ENCODE measurements around the gene CA9. TPM values are rescaled to one million over a fixed set of nuclear protein-coding genes. Genes with fewer than 3 reads are reported as not detected.

Gene CA9
- total RNA-seq, 2 experiments from 2014 or later = 1.1 to 1.2 TPM

- Mint-ChIP-seq H3K36me3 (ENCODE audit: low read depth) (peaks cover 40% of the 10 kb centered on the region), H3K9me3 (peaks cover 9% of the 10 kb centered on the region), H3K27me3 (no peaks in the 10 kb centered on the region), H3K27ac (peak within 1 kb of the TSS; percentile 86), H3K4me1 (peaks cover 67% of the 10 kb centered on the region), H3K4me3 (peak within 1 kb of the TSS; percentile 80)
- ChIA-PET POLR2A (interaction anchor here (0.8 to 11.8 kb wide), 21 partner anchors 7 to 586 kb away, joined by 3 to 257 read pairs (median 7); partner anchors contain the start of genes CA9, CCDC107, CD72 and CREB3), CTCF (interaction anchor here (0.8 to 12.1 kb wide), 16 partner anchors 9 to 548 kb away, joined by 3 to 223 read pairs (median 4); partner anchors contain the start of genes CREB3, SIT1, TLN1 and TPM2)
- DNase-seq = peak; percentile 87
These were observed 8.9 kb upstream of the CA9 start, which contains the start of gene ARHGEF39 for GRCh38 chr9:35664531-35665470. Gene ARHGEF39, minus strand, starts transcription at chr9:35665195. Its CDS starts 26 bp downstream, at chr9:35665169.

- POLR2A ChIA-PET = interaction anchor here (1.1 to 11.8 kb wide), 16 partner anchors 8 to 586 kb away, joined by 3 to 257 read pairs (median 8); partner anchors contain the start of genes CA9, CCDC107, CD72 and CREB3
- Mint-ChIP-seq H3K36me3 (ENCODE audit: low read depth) (peaks cover 33% of the 10 kb centered on the region), H3K4me3 (peak overlapping the region; percentile 80), H3K4me1 (peaks cover 61% of the 10 kb centered on the region), H3K27ac (peak overlapping the region; percentile 86), H3K9me3 (peaks cover 9% of the 10 kb centered on the region), H3K27me3 (no peaks in the 10 kb centered on the region)
- CTCF ChIA-PET = interaction anchor here (0.6 to 12.1 kb wide), 12 partner anchors 9 to 238 kb away, joined by 3 to 223 read pairs (median 6); partner anchors contain the start of genes CREB3, SIT1 and TLN1
- DNase-seq = no peak
These were observed 8.3 kb upstream of the CA9 start for GRCh38 chr9:35665471-35665818.

- CTCF ChIA-PET = interaction anchor here (0.6 to 12.1 kb wide), 9 partner anchors 9 to 237 kb away, joined by 3 to 223 read pairs (median 16); partner anchors contain the start of genes CREB3, SIT1 and TLN1
- H3K9me3 Mint-ChIP-seq = peaks cover 9% of the 10 kb centered on the region
- H3K27ac Mint-ChIP-seq = peak overlapping the region; percentile 57
- H3K4me1 Mint-ChIP-seq = peaks cover 55% of the 10 kb centered on the region
- no peaks in the 10 kb centered on the region for H3K27me3 Mint-ChIP-seq
- peaks cover 27% of the 10 kb centered on the region for H3K36me3 Mint-ChIP-seq (ENCODE audit: low read depth)
- DNase-seq = no peak
- peak overlapping the region; percentile 80 for H3K4me3 Mint-ChIP-seq
- POLR2A ChIA-PET = interaction anchor here (1.1 to 11.8 kb wide), 13 partner anchors 9 to 91 kb away, joined by 3 to 257 read pairs (median 10); partner anchors contain the start of genes CA9, CCDC107, CD72 and CREB3
These were observed 7.7 kb upstream of the CA9 start for GRCh38 chr9:35666045-35666444.

- Mint-ChIP-seq H3K4me3 (no peak overlapping the region), H3K27ac (no peak overlapping the region), H3K27me3 (no peaks in the 10 kb centered on the region), H3K9me3 (peaks cover 9% of the 10 kb centered on the region), H3K36me3 (ENCODE audit: low read depth) (peaks cover 24% of the 10 kb centered on the region), H3K4me1 (peaks cover 51% of the 10 kb centered on the region)
- no peak for DNase-seq
- ChIA-PET POLR2A (interaction anchor here (1.1 to 11.8 kb wide), 4 partner anchors 9 to 90 kb away, joined by 3 to 147 read pairs (median 45); partner anchors contain the start of genes CCDC107, CD72, CREB3 and RMRP), CTCF (interaction anchor here (0.7 to 5.2 kb wide), 4 partner anchors 29 to 557 kb away, joined by 3 to 31 read pairs (median 24); partner anchors contain the start of genes CREB3 and TLN1)
These were observed 7.2 kb upstream of the CA9 start for GRCh38 chr9:35666549-35666948.

- no peak for DNase-seq
- no peak overlapping the region for H3K27ac Mint-ChIP-seq
- POLR2A ChIA-PET = no interaction called here
These were observed 5.8 kb upstream of the CA9 start for GRCh38 chr9:35667939-35668338.

GRCh38 chr9:35669331-35670145, 4.2 kb upstream of the CA9 start:
- DNase-seq = no peak
- ChIA-PET POLR2A (interaction anchor here (0.6 to 0.9 kb wide), 2 partner anchors 12 to 23 kb away, joined by 3 read pairs; no protein-coding TSS in a partner anchor), CTCF (interaction anchor here (1.0 to 3.7 kb wide), 6 partner anchors 8 to 53 kb away, joined by 3 to 19 read pairs (median 4); partner anchors contain the start of genes CCDC107 and RMRP)
- Mint-ChIP-seq H3K9me3 (peaks cover 9% of the 10 kb centered on the region), H3K27ac (no peak overlapping the region), H3K4me3 (no peak overlapping the region), H3K36me3 (ENCODE audit: low read depth) (no peaks in the 10 kb centered on the region), H3K4me1 (peaks cover 24% of the 10 kb centered on the region), H3K27me3 (peaks cover 15% of the 10 kb centered on the region)

More at GRCh38 chr9:35667939-35668338, 5.8 kb upstream of the CA9 start:
- CTCF ChIA-PET = no interaction called here
- peaks cover 37% of the 10 kb centered on the region for H3K4me1 Mint-ChIP-seq
- no peak overlapping the region for H3K4me3 Mint-ChIP-seq
- peaks cover 9% of the 10 kb centered on the region for H3K9me3 Mint-ChIP-seq
- H3K27me3 Mint-ChIP-seq = peaks cover under 1% of the 10 kb centered on the region
- H3K36me3 Mint-ChIP-seq (ENCODE audit: low read depth) = peaks cover 13% of the 10 kb centered on the region

GRCh38 chr9:35674025-35674361, 265 bp downstream of the CA9 start:
- H3K27ac Mint-ChIP-seq = no peak overlapping the region
- H3K27me3 Mint-ChIP-seq = peaks cover 32% of the 10 kb centered on the region
- no peak overlapping the region for H3K4me3 Mint-ChIP-seq
- DNase-seq = no peak
- H3K9me3 Mint-ChIP-seq = no peaks in the 10 kb centered on the region
- H3K36me3 Mint-ChIP-seq (ENCODE audit: low read depth) = no peaks in the 10 kb centered on the region
- H3K4me1 Mint-ChIP-seq = peaks cover 10% of the 10 kb centered on the region
- ChIA-PET POLR2A (interaction anchor here (1.7 to 2.8 kb wide), 2 partner anchors 9 to 16 kb away, joined by 6 to 13 read pairs; partner anchors contain the start of genes ARHGEF39, CCDC107 and RMRP), CTCF (interaction anchor here (1.4 to 4.2 kb wide), 2 partner anchors 8 to 22 kb away, joined by 4 to 18 read pairs; partner anchors contain the start of gene ARHGEF39)

GRCh38 chr9:35675204-35675603, 1.5 kb downstream of the CA9 start:
- Mint-ChIP-seq H3K4me3 (no peak overlapping the region), H3K36me3 (ENCODE audit: low read depth) (no peaks in the 10 kb centered on the region), H3K9me3 (no peaks in the 10 kb centered on the region), H3K4me1 (peaks cover 10% of the 10 kb centered on the region), H3K27me3 (peaks cover 32% of the 10 kb centered on the region), H3K27ac (no peak overlapping the region)
- POLR2A ChIA-PET = interaction anchor here (0.7 to 2.8 kb wide), 3 partner anchors 10 to 605 kb away, joined by 3 to 13 read pairs (median 4); partner anchors contain the start of genes ARHGEF39 and TPM2
- no peak for DNase-seq
- CTCF ChIA-PET = interaction anchor here (1.4 to 4.2 kb wide), 3 partner anchors 10 to 29 kb away, joined by 4 to 18 read pairs (median 6); partner anchors contain the start of gene ARHGEF39

- Mint-ChIP-seq H3K4me1 (peaks cover 10% of the 10 kb centered on the region), H3K27ac (no peak overlapping the region), H3K36me3 (ENCODE audit: low read depth) (no peaks in the 10 kb centered on the region), H3K9me3 (no peaks in the 10 kb centered on the region), H3K27me3 (peaks cover 32% of the 10 kb centered on the region), H3K4me3 (no peak overlapping the region)
- CTCF ChIA-PET = interaction anchor here (1.9 to 4.2 kb wide), 2 partner anchors 20 to 30 kb away, joined by 6 to 18 read pairs; no protein-coding TSS in a partner anchor
- DNase-seq = no peak
- POLR2A ChIA-PET = interaction anchor here (1.0 to 2.8 kb wide), 2 partner anchors 11 to 13 kb away, joined by 3 to 13 read pairs; partner anchors contain the start of genes ARHGEF39 and TPM2
These were observed 2.1 kb downstream of the CA9 start for GRCh38 chr9:35675732-35676392.

- peaks cover 10% of the 10 kb centered on the region for H3K4me1 Mint-ChIP-seq
- POLR2A ChIA-PET = interaction anchor here (1.2 kb wide), 1 partner anchor 11 kb away, joined by 3 read pairs; no protein-coding TSS in a partner anchor
- CTCF ChIA-PET = interaction anchor here (1.5 kb wide), 1 partner anchor 17 kb away, joined by 6 read pairs; no protein-coding TSS in a partner anchor
These were observed 5.4 kb downstream of the CA9 start for GRCh38 chr9:35679091-35679490.

GRCh38 chr9:35679766-35680330, 6.1 kb downstream of the CA9 start:
- no peaks in the 10 kb centered on the region for H3K9me3 Mint-ChIP-seq
- no peak overlapping the region for H3K27ac Mint-ChIP-seq
- H3K4me1 Mint-ChIP-seq = peaks cover 5% of the 10 kb centered on the region
- no peak for DNase-seq
- no peak overlapping the region for H3K4me3 Mint-ChIP-seq
- H3K27me3 Mint-ChIP-seq = peaks cover 15% of the 10 kb centered on the region
- no peaks in the 10 kb centered on the region for H3K36me3 Mint-ChIP-seq (ENCODE audit: low read depth)
- ChIA-PET CTCF (interaction anchor here (1.5 kb wide), 1 partner anchor 16 kb away, joined by 6 read pairs; no protein-coding TSS in a partner anchor), POLR2A (interaction anchor here (1.0 to 1.2 kb wide), 2 partner anchors 10 to 52 kb away, joined by 3 read pairs; partner anchors contain the start of genes CREB3 and TLN1)

More at GRCh38 chr9:35679091-35679490, 5.4 kb downstream of the CA9 start:
- Mint-ChIP-seq H3K27ac (no peak overlapping the region), H3K9me3 (no peaks in the 10 kb centered on the region), H3K27me3 (peaks cover 22% of the 10 kb centered on the region), H3K4me3 (no peak overlapping the region), H3K36me3 (ENCODE audit: low read depth) (no peaks in the 10 kb centered on the region)
- DNase-seq = no peak
